CD4-positive, alpha-beta T cell treated with Interferon gamma for 1 hour (primary cell): ENCODE measurements around the gene ITIH5.

Source experiments
- DNase-seq: peaks from one replicate; pipeline ENCODE4 v3.0.0-alpha.2; 2020

The ITIH5 gene

DNA sequence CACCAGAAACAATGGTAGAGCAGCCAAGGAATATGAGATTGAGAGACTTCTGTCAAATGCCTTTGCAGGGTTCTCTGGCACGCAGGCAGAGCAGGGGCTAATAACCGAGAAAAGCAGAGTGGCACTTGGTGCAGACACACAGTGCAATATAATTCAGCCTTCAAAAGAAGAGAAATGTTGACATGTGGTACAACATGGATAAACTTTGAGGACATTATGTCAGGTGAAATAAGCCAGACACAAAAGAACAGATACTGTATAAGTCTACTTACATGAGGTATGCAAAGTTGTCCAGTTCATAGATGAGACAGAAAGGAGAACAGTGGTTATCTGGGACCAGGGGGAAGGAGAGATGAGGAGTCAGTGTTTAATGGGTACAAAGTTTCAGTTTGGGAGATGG, 41.8 kb downstream of the ITIH5 start:
- no peak for DNase-seq

DNA sequence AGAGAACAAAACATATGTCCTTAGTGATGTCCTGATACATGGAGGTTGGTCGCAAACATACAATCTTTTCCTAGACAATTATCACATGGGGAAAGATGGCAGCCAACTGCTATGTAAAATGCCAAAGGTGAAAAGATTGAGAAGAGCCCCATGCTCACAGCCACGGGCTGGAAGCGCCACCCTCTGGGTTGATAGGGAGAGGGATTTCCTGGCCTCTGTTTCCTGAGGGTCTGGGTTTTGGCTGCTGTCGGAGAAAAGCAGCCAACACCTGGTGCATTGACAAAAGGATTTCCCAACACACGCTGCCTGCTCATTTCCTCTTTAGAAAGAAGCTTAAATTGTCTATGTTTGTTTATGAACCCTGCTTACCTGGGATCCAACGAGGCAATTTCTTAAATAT, 43.8 kb downstream of the ITIH5 start:
- DNase-seq: no peak

DNA sequence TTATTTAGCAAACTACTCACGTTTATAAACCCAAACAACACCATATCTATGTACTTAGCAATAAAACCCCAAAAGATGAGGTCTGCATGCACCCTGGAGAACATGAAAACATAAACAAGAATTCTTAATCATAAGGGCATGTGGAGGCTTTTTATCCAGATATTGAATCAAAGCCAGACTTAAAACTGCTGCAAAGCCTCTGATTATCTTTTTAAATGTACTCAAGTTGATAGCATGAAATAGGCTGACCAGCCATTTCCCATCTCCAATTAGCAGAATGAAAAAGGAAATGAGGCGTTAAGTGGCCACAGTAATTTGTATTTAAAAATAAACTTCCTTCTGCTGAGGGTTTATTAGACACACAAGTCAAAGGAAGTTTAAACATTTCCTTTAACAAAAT, 48.3 kb downstream of the ITIH5 start:
- no peak for DNase-seq

DNA sequence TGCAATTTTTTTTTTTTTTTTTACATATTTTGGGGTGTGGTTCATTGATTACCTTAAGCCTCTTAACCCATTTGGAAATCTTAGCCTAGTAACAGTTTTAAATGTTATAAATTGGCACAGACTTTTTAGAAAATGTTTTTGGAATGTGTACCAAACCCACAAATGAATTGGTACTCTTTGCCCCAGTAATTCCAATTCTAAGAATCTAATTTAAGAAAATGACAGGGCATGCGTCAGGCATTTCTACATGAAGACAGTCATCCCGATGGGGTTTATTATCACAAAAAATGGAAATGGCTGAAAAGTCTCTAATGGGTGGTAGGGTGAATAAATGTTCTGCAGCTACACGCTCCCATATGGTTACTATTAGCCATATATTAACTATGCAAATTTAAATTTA, 54.9 kb downstream of the ITIH5 start:
- DNase-seq: no peak

DNA sequence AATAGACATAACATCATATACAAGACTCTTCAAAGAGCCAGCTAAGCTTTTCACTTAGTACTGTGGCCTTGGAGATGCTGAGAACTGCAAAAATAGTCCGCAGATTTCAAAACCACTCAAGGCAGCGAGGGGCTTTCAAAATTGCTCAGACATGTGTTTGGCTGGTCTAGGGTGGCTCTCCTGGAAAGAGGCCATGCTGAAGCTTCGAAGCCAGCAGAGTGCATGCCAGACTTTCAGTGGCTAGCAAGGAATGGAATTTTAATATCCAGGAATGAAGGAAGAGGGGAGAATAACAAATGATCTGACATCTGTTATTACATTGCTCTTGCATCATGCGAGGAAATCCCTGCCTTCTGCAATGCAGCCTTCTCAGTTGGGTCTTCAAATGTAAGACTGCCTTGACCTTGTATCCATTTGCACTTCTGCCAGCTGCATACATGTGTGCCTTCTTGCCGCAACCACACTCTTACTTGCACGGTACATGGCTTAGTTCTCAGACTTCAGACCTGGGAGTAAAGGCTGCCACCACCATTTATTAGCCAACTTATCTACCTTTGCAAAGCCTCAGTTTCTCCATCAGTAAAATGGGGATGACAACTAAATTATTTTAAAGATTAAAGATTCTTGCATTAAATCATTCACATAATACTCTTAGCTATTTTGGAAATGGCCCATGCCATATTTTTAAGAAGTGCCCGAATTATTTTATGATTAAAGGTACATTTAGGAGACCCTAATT, 55.9 kb downstream of the ITIH5 start:
- DNase-seq: no peak

DNA sequence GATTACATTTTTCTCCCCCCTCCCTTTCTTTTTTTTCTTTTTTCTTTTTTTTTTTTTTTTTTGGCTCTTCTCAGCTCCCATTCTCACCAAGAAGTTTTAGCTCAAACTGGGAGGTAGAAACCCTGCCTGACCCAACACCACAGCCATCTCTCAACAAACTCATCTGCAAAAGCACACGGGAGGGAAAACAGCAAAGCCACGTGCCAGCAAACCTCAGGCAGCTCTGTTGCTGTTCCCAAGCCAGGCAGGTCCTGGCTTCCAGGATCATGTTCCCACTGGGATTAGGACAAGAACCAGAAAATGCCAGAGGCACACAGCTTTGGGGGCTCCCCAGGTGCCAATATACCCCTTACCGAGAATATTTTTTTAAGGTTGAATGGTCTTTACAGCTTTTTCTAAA, 56.7 kb downstream of the ITIH5 start:
- no peak for DNase-seq

DNA sequence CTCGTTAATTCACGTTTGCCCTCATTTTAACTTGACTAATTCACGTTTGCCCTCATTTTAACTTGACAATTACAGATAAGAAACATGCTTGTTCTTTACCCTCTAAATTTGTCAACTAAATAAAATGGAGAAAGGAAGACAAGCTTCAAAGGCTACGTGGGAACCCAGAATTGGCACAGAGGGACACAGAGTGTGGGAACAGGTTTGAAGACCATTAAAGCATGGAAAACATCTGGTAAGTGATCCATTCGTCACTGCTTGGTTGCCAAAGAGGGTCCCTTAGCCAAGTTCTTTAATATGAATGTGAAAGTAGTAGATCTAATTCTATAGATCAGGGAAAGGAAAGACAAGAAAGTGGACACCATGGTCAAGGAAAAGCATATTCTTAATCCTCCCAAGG, 57.2 kb downstream of the ITIH5 start:
- no peak for DNase-seq

DNA sequence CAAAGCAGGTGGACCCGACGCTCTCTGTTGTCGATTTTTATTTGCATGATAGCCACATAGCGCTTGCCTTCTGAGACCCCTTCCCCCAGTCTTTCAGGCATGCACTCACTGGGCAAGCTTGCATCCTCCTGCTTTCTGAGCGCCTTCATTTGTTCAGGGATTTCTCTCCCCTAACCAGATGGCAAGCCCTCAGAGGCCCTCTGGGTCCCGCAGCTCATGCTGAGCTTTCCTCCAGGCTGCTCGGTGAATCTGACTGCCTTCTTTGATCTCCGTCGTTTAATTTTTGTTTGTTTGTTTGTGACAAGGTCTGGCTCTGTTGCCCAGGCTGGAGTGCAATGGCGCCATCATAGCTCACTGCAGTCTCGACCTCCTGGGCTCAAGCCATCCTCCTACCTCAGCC, 58.8 kb downstream of the ITIH5 start:
- no peak for DNase-seq

DNA sequence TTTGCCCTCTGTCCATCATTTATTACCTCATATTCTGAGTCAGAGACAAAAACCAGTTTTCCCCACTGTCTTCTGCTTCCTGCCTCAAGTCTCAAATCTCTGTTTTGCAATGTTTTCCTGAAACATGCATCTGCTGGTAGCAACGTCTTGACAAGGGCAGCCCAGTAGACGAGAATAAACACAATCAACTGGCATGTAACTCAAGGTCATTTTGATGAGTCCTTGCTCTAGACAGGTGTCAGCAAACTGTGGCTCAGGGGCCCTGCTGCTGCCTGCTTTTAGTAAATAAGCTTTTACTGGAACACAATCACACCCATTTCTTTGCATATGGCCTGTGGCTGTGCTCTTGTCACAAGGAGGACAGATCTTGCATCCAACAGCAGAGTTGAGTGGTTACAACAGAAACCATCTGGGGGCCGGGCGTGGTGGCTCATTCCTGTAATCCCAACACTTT, 59.8 kb downstream of the ITIH5 start:
- no peak for DNase-seq

DNA sequence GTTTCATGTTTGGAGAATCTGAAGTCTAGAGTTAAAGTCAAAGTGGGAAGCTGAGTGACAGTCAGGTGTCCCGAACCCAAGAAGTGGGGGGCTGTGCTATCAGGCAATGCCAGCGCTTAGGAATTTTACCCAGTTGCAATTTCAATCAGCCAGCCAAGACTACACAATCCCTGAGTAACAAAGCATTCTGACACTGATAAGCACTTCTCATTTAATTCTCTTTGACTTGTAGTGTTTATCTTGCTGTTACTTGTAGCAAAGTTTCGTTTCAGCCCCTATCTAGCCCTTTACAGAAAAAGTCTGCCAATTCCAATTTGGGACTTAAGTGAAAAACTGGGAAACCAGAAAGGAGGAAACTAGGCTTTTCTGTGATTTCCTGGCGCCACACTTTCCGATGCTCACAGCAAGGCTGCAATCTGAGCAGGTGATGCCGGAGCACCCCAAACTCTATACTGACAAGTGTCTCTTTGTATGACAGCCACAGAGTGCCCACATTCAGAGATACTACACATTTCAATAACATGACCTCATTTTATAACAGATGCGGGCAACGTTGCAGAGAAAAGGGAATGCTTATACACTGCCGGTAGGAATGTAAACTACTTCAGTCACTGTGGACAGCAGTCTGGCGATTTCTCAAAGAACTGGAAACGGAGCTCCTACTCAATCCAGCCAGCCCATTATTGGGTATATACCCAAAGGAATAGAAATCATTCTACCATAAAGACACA, 61.0 kb downstream of the ITIH5 start:
- no peak for DNase-seq

DNA sequence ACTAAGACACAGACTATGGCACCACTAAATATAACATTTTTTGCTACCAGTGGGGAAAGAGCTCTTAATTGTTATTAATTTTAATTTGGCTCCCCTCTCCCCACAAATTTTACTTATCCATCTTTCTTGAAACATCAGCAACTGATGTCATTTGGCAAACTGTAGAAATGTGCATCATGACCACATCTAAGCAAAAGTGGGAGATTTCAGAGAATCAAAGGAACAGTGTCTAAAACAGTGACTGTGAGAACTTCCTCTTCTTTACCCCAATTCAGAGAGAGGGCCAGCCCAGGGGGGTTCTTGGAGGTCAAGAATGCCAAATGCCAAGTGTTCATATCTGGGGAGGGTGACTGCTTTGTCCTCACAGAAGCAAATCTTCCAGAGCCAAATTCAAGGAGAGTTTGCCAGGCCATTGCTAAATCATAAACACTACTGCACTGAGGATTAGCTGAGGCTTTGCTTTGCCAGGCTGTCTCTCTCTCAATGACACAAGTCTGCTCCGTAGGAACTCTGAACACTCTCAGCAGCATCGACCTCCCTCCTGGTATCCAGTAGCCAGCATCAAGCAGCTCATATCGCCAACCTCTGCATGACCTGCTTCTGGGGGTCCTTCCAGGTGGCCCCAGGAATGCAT, 65.6 kb downstream of the ITIH5 start:
- DNase-seq: no peak

DNA sequence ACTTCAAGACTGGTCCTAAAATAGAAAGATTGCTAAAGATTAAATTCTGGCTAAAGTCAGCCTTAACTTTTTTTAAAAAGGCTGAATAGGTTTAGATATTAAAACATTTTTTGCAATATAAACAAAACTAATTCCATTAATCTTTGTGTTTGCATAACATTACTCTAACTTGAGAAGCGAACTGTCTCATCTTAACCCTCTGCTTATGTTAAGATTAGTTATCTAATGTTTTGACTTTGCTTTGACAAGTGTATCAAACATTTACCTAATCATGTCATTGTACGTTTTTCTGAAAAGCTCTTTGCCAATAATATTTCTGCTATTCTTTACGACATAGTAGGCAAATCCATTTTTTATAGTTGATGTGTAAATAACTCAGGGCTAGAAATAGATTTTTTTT, 68.0 kb downstream of the ITIH5 start:
- DNase-seq: no peak

DNA sequence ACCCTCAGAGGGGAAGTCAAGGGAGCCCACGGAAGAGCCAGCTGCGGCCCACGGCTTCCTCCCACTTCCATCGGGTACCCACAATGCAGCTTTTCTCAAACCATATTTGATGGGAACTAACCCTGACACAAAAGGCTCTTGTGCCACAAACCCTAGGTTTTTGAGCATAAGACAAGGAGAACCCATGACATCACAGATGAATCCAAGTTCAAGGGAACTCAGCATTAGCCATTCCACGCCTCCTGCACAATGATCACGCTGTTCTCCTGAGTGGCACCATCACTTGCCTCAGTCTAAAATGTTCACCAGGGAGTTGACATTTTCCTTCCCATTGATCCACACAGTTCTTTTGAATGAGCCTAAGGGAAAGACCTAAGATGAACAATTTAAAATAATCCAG, 70.4 kb downstream of the ITIH5 start:
- no peak for DNase-seq

DNA sequence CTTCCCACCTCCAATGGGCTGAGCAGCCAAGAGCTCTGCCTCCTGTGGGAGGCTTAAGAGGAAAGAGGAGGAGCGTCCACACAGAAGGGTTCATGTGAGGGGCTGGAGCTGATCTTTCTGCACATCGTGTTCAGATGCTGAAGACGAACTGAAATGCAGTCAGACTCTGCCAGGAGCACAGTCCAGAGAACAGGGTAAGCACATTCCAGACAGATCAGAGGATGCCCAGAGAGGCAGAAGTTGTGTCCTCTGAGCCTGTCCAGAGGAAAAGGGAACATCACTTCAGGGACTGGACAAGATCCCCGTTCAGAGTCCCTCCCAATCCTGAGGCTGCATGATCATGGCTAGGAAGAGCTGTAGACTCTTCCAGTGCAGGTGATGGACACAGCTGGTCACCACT, 72.9 kb downstream of the ITIH5 start:
- DNase-seq: no peak

DNA sequence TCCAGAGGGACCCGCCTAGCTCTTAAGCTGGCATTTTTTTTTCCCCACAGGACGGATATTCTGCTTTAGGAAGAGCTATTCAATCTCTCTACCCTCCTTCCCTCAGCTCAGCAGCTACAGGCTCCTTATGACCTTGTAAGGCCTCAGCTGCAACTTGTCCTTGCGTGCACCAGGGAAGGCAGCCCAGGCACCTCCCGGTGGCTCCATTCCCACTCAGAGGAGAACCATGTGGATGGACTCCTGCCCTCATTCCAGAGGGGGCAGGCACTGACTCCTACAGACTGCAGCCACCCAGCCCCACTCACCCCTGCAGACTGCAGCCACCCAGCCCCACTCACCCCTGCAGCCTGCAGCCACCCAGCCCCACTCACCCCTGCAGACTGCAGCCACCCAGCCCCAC, 73.7 kb downstream of the ITIH5 start:
- no peak for DNase-seq

DNA sequence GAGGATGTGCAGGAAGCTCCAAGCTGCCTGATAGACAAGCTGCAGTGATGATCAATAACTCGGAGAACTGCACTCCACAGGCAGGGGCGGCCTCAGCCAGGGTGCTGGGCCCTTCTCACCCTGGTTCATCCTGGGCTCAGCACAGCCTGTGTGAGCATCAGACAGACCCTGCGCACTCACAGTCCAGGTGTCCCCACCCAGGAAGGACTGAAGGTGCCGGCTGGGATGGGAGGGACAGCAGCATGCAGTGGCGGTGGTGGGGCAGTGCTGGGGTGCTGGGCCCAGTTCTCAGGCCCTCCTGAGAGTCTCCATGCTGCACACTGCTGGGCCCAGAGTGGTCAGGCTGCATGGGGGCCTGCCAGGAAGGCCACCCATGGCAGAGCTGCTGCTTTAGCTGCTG, 74.1 kb downstream of the ITIH5 start:
- DNase-seq: no peak

DNA sequence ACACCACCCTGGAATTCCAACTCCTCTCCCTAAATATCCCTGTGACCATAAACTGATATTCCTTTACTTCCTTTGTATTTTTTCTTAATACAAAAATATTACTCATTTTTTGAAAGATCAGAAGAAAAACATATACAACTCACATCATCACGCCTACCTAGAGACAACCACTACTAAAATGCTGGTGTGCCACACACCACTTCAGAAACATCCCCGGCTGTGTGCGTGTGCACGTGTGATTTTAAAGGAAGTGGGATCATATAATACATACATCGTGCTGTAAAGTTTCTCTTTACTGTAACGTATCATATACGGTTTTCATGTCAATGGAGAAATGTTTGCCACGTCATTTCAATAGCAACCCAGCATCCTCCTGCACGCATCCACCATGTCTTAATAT, 76.5 kb downstream of the ITIH5 start:
- no peak for DNase-seq

DNA sequence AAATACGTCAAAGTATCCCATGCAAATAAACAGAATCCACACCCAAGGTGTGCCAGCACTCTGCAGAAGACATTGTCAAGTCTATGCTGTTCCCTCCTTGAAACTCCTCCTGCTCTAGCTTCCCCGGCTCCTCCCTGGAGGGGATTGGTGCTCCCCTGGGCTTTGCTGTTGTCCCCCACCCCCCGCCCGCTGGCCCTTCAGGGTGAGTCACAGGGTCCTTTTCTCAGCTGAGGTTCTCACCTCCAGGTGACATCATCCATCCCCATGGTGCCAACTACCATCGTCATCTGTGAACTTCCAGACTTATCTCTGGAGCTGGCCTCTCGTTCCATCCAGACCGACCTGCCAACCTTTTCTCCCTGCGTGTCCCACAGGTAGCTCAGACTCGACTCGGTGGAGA, 77.0 kb downstream of the ITIH5 start:
- DNase-seq: no peak

DNA sequence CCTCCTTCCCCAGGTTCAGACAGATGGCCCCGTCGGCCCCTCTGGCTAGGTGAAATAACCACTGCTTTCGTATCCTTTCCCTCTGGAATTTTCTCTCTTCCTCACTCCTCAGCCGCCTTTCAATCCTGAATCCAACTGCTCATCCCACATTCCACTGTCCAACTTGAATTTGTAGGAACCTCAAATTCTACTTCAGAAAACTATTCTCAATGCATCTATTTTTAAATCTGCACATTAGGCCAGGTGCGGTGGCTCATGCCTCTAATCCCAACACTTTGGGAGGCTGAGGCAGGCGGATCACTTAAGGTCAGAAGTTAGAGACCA, 78.9 kb downstream of the ITIH5 start:
- no peak for DNase-seq

DNA sequence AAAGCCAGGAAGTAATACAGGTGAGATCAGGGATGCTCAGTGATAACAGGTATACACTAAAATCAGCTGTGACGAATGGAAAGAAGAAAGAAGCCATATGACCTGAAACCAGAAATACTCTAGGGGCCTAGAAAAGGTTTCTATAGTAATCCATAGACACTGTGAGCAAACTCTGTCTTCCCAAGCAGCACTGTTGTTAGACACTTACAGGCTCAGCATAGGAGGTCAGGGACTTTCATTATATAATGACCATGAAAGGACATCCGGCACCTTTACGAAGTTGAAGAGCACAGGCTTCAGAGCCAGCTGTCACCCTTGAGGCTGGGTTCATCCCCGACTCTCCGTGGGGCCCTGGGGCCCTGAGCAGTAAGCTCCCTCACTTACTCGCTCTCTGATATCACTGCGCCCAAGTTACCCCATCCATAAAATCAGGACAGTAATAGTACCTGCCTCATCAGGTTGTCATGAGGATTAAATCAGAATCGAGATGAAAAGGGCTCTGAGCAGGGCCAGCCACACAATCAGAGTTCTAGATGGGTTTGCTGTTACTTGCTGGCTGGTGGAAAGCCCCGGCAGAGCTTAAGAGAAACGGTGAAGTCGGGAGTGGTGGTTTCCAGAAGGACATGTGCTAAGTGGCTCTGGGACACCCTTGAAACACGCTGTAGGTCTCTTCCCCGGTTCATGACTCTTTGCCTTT, 79.5 kb downstream of the ITIH5 start:
- DNase-seq: no peak

DNA sequence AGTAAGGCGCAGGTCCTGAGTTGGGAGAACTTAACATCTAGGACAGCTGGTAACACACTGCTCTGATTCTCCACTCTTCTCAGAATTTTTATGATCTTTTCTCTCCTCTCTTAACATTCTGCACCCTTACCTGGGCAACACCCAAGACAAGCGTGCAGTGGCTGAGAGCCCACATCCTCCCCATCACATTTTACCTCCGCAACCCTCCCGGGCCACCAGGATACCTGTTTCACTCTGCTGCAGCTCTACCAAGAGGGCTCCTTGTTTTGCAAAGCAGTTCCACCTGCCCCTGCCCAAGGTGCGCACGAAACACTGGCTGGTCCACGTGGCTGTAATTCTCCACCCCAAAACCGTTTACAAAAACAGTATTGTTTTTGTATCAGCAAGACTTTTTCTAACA, 81.5 kb downstream of the ITIH5 start:
- DNase-seq: no peak

DNA sequence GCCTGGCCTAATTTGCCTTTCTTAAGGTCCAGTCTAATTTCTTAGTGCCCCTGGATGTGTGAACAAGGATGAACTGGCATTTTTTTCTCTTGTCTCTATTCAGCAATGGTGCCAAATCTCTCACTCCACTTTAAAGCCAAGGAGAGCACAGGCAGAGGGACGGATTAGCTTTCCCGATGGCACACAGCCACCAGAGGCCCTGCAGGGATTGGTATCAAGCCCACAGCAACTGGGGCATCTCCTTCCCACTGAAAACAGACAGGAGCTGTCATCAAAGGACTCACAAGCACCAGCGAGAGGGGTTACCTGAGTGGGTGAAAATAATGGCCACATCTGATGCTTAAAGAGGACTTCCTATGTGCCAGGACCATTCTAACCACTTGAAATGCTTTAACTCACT, 83.1 kb downstream of the ITIH5 start:
- no peak for DNase-seq

DNA sequence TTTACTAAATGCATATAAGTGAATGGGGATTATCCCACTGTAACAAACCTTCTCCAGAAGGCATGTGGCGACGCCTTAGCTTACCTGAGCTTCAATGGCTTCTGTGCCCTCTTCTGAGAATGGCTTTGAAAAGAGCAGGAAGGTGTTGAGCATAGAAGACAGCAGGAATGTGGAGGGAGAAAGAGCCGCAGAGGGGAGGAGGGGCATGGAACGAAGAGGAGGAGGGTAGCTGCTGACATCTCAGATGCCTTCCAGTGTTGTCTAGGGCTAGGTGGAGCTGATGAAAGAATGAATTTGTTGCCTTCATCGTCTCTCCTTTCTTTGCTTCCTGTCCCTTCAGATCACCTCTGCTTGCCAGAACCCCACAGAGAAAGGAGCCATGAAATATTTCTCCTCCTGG, 86.2 kb downstream of the ITIH5 start:
- no peak for DNase-seq

DNA sequence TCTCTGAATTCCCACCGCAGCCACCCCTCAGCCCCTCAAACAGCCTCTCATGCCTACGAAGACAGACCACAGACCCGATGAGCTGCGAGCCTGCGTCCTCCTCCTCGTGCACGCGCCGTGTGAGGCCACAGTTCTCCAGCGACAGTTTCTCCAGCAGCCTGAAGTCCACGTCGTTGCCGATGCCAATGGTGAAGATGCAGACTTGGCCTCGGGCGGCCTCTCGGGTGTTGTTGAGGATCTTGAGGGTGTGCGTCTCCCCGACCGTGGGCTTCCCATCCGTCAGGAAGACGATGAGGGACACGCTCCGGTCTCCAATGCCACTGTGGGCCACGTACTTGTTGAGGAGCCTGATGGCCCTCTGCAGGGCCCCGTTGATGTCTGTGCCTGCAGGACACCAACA, 87.1 kb downstream of the ITIH5 start:
- DNase-seq: no peak
